Liver (tissue), 9 donors: Measurements from ENCODE around the gene MFSD11. TPM values are rescaled to one million over a fixed set of nuclear protein-coding genes. Genes with fewer than 3 reads are reported as not detected.

Experiments used
- DNase-seq: peaks from one replicate; pipeline ENCODE4 v3.0.0-alpha.2; 2017; ENCODE audit warnings: low spot score
- H3K27ac ChIP-seq, 2 donors: one replicate each; pipeline ENCODE4 v1.7.0; 2013; ENCODE audit warnings: inconsistent platforms in 2 of 2, low read length in 2 of 2, control low read depth in 1 of 2, low read depth in 1 of 2, mild to moderate bottlenecking in 1 of 2
- H3K27me3 ChIP-seq, 4 donors: one replicate each; pipeline versions ENCODE4 v1.6.1 to v1.7.0; 2013; ENCODE audit warnings: low read length in 3 of 4, inconsistent platforms in 1 of 4, mild to moderate bottlenecking in 1 of 4, moderate library complexity in 1 of 4; ENCODE audit not compliant: control insufficient read depth in 4 of 4, insufficient read depth in 4 of 4
- H3K36me3 ChIP-seq, 4 donors: one replicate each; pipeline versions ENCODE4 v1.6.1 to v1.7.0; 2013; ENCODE audit warnings: low read length in 3 of 4, mild to moderate bottlenecking in 3 of 4, low read depth in 1 of 4, moderate library complexity in 1 of 4; ENCODE audit not compliant: control insufficient read depth in 4 of 4, insufficient read depth in 3 of 4
- H3K4me1 ChIP-seq, 4 donors: one replicate each; pipeline versions ENCODE4 v1.6.1 to v1.7.0; 2013; ENCODE audit warnings: low read length in 3 of 4, mild to moderate bottlenecking in 3 of 4, moderate library complexity in 1 of 4; ENCODE audit not compliant: control insufficient read depth in 4 of 4, insufficient read depth in 4 of 4
- H3K4me3 ChIP-seq, 3 donors: one replicate each; pipeline versions ENCODE4 v1.6.1 to v1.7.0; 2013; ENCODE audit warnings: low read length in 3 of 3, control low read depth in 1 of 3, low read depth in 1 of 3, mild to moderate bottlenecking in 1 of 3
- H3K9ac ChIP-seq, 2 donors: one replicate each; pipeline ENCODE4 v1.7.0; 2013; ENCODE audit warnings: low read length in 2 of 2, mild to moderate bottlenecking in 2 of 2, moderate library complexity in 2 of 2, control low read depth in 1 of 2, low read depth in 1 of 2
- H3K9me3 ChIP-seq, 4 donors: one replicate each; pipeline versions ENCODE4 v1.6.1 to v1.7.0; 2013; ENCODE audit warnings: low read length in 3 of 4; ENCODE audit not compliant: control insufficient read depth in 4 of 4
- CTCF ChIP-seq: fragments of 150-350 bp; IDR thresholded peaks from 2 replicates; pipeline ENCODE4 v1.5.1; 2017; ENCODE audit warnings: improper control_type of control experiment, low read depth, low read length; ENCODE audit not compliant: missing input control
- EGR1 ChIP-seq, 2 donors: IDR thresholded peaks; 2 replicates each; pipeline ENCODE4 v1.6.1; 2016 to 2018; ENCODE audit warnings: antibody characterized with exemption in 2 of 2, low read depth in 2 of 2
- FOXA1 ChIP-seq: IDR thresholded peaks from 2 replicates; pipeline ENCODE4 v1.6.1; 2016; ENCODE audit warnings: antibody characterized with exemption
- FOXA2 ChIP-seq: IDR thresholded peaks from 2 replicates; pipeline ENCODE4 v1.6.1; 2016; ENCODE audit warnings: antibody characterized with exemption
- GABPA ChIP-seq, 2 donors: IDR thresholded peaks in 1 of 2; conservative IDR thresholded peaks in 1 of 2; 2 replicates each; pipeline ENCODE4 v1.6.1; 2016; ENCODE audit warnings: antibody characterized with exemption in 2 of 2, mild to moderate bottlenecking in 1 of 2, moderate library complexity in 1 of 2
- HNF4A ChIP-seq, 2 donors: conservative IDR thresholded peaks; 2 replicates each; pipeline ENCODE4 v1.6.1; 2016; ENCODE audit warnings: antibody characterized with exemption in 2 of 2, mild to moderate bottlenecking in 2 of 2
- HNF4G ChIP-seq: IDR thresholded peaks from 2 replicates; pipeline ENCODE4 v1.6.1; 2016; ENCODE audit warnings: antibody characterized with exemption
- NR2F2 ChIP-seq: IDR thresholded peaks from 2 replicates; pipeline ENCODE4 v1.6.1; 2016; ENCODE audit warnings: antibody characterized with exemption
- RAD21 ChIP-seq, 2 donors: IDR thresholded peaks; 2 replicates each; pipeline ENCODE4 v1.6.1; 2016; ENCODE audit warnings: antibody characterized with exemption in 2 of 2, mild to moderate bottlenecking in 2 of 2
- SP1 ChIP-seq: IDR thresholded peaks from 2 replicates; pipeline ENCODE4 v1.6.1; 2018; ENCODE audit warnings: antibody characterized with exemption, mild to moderate bottlenecking
- TAF1 ChIP-seq: conservative IDR thresholded peaks from 2 replicates; pipeline ENCODE4 v1.6.1; 2016; ENCODE audit warnings: antibody characterized with exemption, mild to moderate bottlenecking
- YY1 ChIP-seq: IDR thresholded peaks from 2 replicates; pipeline ENCODE4 v1.6.1; 2016; ENCODE audit warnings: antibody characterized with exemption, mild to moderate bottlenecking
- WGBS: extraction: QIAGEN DNeasy Blood & Tissue Kit; methylation state at CpG from one replicate; pipeline ENCODE4 v1.1.7; 2013; 5-methylcytosine and 5-hydroxymethylcytosine counted together
- polyA plus RNA-seq, 2 donors: library from polyadenylated mRNA; stranded (reverse) in 1 of 2; unstranded in 1 of 2; fragments of 200-250 nt in 1 of 2; fragments of >200 nt in 1 of 2; fragmentation: Nextera tagmentation in 1 of 2; extraction: Ambion mirVana in 1 of 2; gene quantifications; one replicate each; pipeline versions ENCODE4 v1.2.1 to v1.2.3, GENCODE V29; 2013 to 2015
- total RNA-seq, 2 donors: library from RNA; depleted of rRNA; stranded (reverse); fragments of >200 nt; gene quantifications; one replicate each; pipeline ENCODE4 v1.2.3, GENCODE V29; 2014
- TF ChIP-seq, protein P1 (sequence below): IDR thresholded peaks from 2 replicates; pipeline ENCODE4 v1.6.1; 2016; ENCODE audit warnings: antibody characterized with exemption
- TF ChIP-seq, protein P2 (sequence below): IDR thresholded peaks from 2 replicates; pipeline ENCODE4 v1.6.1; 2016; ENCODE audit warnings: antibody characterized with exemption, mild to moderate bottlenecking
- TF ChIP-seq, protein P3 (sequence below): IDR thresholded peaks from 2 replicates; pipeline ENCODE4 v1.6.1; 2016; ENCODE audit warnings: antibody characterized with exemption
- TF ChIP-seq, protein P4 (sequence below): IDR thresholded peaks from 2 replicates; pipeline ENCODE4 v1.6.1; 2016; ENCODE audit warnings: antibody characterized with exemption
- donor health status: healthy.
- donor health status: healthy.
- donor health status: healthy.
- donor health status: healthy.
- donor health status: healthy.

MFSD11 gene
- total and polyA plus RNA-seq, 4 donors: 8.6 to 26.9 (median 17.5) TPM

GRCh38 chr17:76789235-76789788 lies 51.4 kb downstream of the MFSD11 start:
- H3K9me3 ChIP-seq: no peaks in the 10 kb centered on the region
- H3K4me1 ChIP-seq: peaks cover 0 to 1% (median 0%) of the 10 kb centered on the region in 4 donors
- WGBS: 85% methylated on average over 8 of the region's 8 CpGs
- H3K27ac ChIP-seq: no peak overlapping the region
- no peak for DNase-seq
- no peak overlapping the region for H3K9ac ChIP-seq
- peaks cover 0 to 3% (median 0%) of the 10 kb centered on the region in 4 donors for H3K36me3 ChIP-seq
- no peak overlapping the region for H3K4me3 ChIP-seq
- H3K27me3 ChIP-seq: no peaks in the 10 kb centered on the region
- TF ChIP-seq, protein P1, sequence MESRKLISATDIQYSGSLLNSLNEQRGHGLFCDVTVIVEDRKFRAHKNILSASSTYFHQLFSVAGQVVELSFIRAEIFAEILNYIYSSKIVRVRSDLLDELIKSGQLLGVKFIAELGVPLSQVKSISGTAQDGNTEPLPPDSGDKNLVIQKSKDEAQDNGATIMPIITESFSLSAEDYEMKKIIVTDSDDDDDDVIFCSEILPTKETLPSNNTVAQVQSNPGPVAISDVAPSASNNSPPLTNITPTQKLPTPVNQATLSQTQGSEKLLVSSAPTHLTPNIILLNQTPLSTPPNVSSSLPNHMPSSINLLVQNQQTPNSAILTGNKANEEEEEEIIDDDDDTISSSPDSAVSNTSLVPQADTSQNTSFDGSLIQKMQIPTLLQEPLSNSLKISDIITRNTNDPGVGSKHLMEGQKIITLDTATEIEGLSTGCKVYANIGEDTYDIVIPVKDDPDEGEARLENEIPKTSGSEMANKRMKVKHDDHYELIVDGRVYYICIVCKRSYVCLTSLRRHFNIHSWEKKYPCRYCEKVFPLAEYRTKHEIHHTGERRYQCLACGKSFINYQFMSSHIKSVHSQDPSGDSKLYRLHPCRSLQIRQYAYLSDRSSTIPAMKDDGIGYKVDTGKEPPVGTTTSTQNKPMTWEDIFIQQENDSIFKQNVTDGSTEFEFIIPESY: no peak
- TF ChIP-seq NR2F2 (no peak), TAF1 (no peak), FOXA2 (no peak), GABPA (IDR thresholded peaks at IDR 0.05 in 1 of 2, conservative IDR thresholded peaks at IDR 0.05 in 1 of 2) (no peak), HNF4G (no peak), HNF4A (conservative IDR thresholded peaks at IDR 0.05) (no peak), YY1 (no peak)
- TF ChIP-seq, protein P2, sequence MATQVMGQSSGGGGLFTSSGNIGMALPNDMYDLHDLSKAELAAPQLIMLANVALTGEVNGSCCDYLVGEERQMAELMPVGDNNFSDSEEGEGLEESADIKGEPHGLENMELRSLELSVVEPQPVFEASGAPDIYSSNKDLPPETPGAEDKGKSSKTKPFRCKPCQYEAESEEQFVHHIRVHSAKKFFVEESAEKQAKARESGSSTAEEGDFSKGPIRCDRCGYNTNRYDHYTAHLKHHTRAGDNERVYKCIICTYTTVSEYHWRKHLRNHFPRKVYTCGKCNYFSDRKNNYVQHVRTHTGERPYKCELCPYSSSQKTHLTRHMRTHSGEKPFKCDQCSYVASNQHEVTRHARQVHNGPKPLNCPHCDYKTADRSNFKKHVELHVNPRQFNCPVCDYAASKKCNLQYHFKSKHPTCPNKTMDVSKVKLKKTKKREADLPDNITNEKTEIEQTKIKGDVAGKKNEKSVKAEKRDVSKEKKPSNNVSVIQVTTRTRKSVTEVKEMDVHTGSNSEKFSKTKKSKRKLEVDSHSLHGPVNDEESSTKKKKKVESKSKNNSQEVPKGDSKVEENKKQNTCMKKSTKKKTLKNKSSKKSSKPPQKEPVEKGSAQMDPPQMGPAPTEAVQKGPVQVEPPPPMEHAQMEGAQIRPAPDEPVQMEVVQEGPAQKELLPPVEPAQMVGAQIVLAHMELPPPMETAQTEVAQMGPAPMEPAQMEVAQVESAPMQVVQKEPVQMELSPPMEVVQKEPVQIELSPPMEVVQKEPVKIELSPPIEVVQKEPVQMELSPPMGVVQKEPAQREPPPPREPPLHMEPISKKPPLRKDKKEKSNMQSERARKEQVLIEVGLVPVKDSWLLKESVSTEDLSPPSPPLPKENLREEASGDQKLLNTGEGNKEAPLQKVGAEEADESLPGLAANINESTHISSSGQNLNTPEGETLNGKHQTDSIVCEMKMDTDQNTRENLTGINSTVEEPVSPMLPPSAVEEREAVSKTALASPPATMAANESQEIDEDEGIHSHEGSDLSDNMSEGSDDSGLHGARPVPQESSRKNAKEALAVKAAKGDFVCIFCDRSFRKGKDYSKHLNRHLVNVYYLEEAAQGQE: no peak
- TF ChIP-seq, protein P3, sequence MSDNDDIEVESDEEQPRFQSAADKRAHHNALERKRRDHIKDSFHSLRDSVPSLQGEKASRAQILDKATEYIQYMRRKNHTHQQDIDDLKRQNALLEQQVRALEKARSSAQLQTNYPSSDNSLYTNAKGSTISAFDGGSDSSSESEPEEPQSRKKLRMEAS: no peak

DNA sequence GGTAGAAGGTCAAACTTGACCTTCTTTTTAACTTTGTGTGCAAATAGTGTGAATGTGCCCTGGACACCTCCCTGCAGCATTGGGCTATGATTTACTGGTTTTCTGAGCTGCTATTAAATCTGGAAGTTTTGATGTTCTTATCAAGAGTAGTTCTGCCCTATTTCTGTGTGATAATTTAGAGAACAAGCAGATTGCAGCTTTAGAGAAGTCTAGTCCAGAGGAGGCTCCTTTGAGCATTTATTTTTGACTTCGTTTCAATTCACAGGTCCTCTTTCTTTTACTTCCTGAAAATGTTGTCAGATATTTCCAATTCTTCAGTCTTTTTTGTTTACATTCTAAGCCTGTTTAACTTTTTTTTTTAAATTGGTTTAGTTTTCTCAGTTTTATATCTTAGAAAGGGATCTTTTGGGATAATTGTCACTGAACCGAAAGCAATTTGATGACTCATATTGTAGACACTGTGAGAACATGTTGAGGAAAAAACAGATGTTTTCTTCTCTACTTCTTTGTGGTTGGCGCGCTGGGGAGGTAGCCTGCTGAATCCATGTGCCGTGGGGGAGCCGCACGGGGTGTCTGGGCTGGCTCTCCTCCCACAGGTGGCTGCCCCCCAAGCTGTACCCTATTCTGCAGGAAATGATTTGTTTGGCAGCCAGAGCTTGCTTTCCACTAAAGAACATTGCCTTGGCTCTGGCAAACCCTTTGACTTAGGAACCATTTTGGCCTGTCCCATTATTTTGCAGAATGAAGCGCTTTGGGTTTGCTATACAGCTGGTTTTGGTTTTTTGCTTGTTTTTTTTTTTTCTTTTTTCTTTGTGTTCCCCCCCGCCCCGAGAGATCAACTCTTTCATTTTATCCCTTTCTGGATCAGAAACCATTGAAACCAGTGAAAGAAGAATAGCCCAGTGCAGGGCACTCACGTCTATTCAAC lies 53.4 kb downstream of the MFSD11 start:
- TF ChIP-seq YY1 (no peak), HNF4G (no peak), NR2F2 (no peak), TAF1 (no peak), HNF4A (conservative IDR thresholded peaks at IDR 0.05) (no peak), FOXA1 (no peak), GABPA (IDR thresholded peaks at IDR 0.05 in 1 of 2, conservative IDR thresholded peaks at IDR 0.05 in 1 of 2) (no peak), CTCF (no peak), RAD21 (IDR thresholded peaks at IDR 0.05) (no peak), SP1 (no peak), FOXA2 (no peak), EGR1 (IDR thresholded peaks at IDR 0.05; ENCODE audit: low read depth in 2 of 2) (no peak)
- TF ChIP-seq, protein P2: no peak
- TF ChIP-seq, protein P4, sequence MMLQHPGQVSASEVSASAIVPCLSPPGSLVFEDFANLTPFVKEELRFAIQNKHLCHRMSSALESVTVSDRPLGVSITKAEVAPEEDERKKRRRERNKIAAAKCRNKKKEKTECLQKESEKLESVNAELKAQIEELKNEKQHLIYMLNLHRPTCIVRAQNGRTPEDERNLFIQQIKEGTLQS: no peak
- Histone ChIP-seq H3K9me3 (no peaks in the 10 kb centered on the region), H3K36me3 (peaks cover 0 to 3% (median 0%) of the 10 kb centered on the region in 4 donors), H3K4me3 (no peak overlapping the region), H3K27me3 (no peaks in the 10 kb centered on the region), H3K27ac (no peak overlapping the region), H3K9ac (no peak overlapping the region), H3K4me1 (peaks cover 0 to 1% (median 0%) of the 10 kb centered on the region in 4 donors)
- WGBS: 80% methylated on average over 11 of the region's 11 CpGs
- no peak for DNase-seq
